HG02623 (cell line): ENCODE results near the gene TMC5.
"Not testable (repeated sequence)": the region's sequence is repeated elsewhere in the genome, so short reads cannot be mapped to it uniquely, and the experiment has no call there.

Experiments used
- ATAC-seq: cut with Tn5 transposase; IDR thresholded peaks from one replicate; pipeline ENCODE4 v1.9.1; 2021; ENCODE audit warnings: moderate library complexity; ENCODE audit not compliant: unreplicated experiment

TMC5 gene

GRCh38 chr16:19540241-19540970 is 122.7 kb downstream of the TMC5 start:
- ATAC-seq: no peak

GRCh38 chr16:19542138-19542821 is 124.6 kb downstream of the TMC5 start:
- ATAC-seq: no peak

- not testable (repeated sequence) for ATAC-seq
Observed at GRCh38 chr16:19543278-19543996, 125.8 kb downstream of the TMC5 start.

- no peak for ATAC-seq
Observed at GRCh38 chr16:19548144-19548543, 130.5 kb downstream of the TMC5 start.
